Mesenchymal stem cell (in vitro differentiated cells and primary cell): ENCODE results near the gene ELMO1.

Experiments used
- DNase-seq: peaks from one replicate; pipeline ENCODE4 v3.0.0-alpha.2; 2013
- H2AFZ ChIP-seq: one replicate; pipeline ENCODE4 v1.6.1; 2013; ENCODE audit warnings: low read depth, mild to moderate bottlenecking, control low read depth, inconsistent platforms, low read length, moderate library complexity
- H2AK5ac ChIP-seq: 2 replicates; pipeline ENCODE4 v1.6.1; 2013; ENCODE audit warnings: low read length, moderate library complexity, mild to moderate bottlenecking, inconsistent platforms; ENCODE audit not compliant: severe bottlenecking
- H2BK120ac ChIP-seq: one replicate; pipeline ENCODE4 v1.6.1; 2013; ENCODE audit warnings: low read depth, mild to moderate bottlenecking, inconsistent platforms, low read length, moderate library complexity
- H2BK12ac ChIP-seq, 2 experiments: one replicate each; pipeline ENCODE4 v1.6.1; 2013; ENCODE audit warnings: inconsistent platforms in 2 of 2, low read length in 2 of 2, mild to moderate bottlenecking in 2 of 2, moderate library complexity in 2 of 2, control low read depth in 1 of 2
- H2BK15ac ChIP-seq: one replicate; pipeline ENCODE4 v1.6.1; 2013; ENCODE audit warnings: mild to moderate bottlenecking, low read depth, inconsistent platforms; ENCODE audit not compliant: poor library complexity, severe bottlenecking
- H2BK5ac ChIP-seq: 2 replicates; pipeline ENCODE4 v1.6.1; 2013; ENCODE audit warnings: low read depth, mild to moderate bottlenecking, low read length, control low read depth, inconsistent platforms; ENCODE audit not compliant: poor library complexity, severe bottlenecking
- H3K14ac ChIP-seq, 2 experiments: one replicate each; pipeline ENCODE4 v1.6.1; 2013; ENCODE audit warnings: inconsistent platforms in 2 of 2, low read length in 2 of 2, control low read depth in 1 of 2, mild to moderate bottlenecking in 1 of 2, moderate library complexity in 1 of 2
- H3K18ac ChIP-seq, 2 experiments: one replicate each; pipeline ENCODE4 v1.6.1; 2013; ENCODE audit warnings: inconsistent platforms in 2 of 2, low read length in 2 of 2, control low read depth in 1 of 2, low read depth in 1 of 2, mild to moderate bottlenecking in 1 of 2
- H3K23ac ChIP-seq, 2 experiments: one replicate each; pipeline ENCODE4 v1.6.1; 2013; ENCODE audit warnings: inconsistent platforms in 2 of 2, low read length in 2 of 2, mild to moderate bottlenecking in 2 of 2, moderate library complexity in 2 of 2, control low read depth in 1 of 2
- H3K27ac ChIP-seq: 2 replicates; pipeline ENCODE4 v1.5.1; 2013; ENCODE audit warnings: mild to moderate bottlenecking, moderate library complexity, low read length, control low read depth, inconsistent platforms; ENCODE audit not compliant: poor library complexity, severe bottlenecking
- H3K27me3 ChIP-seq, 2 experiments: 2 replicates each; pipeline versions ENCODE4 v1.6.1 to v1.7.0; 2013; ENCODE audit warnings: low read length in 2 of 2, mild to moderate bottlenecking in 2 of 2, moderate library complexity in 2 of 2, control low read depth in 1 of 2, inconsistent platforms in 1 of 2; ENCODE audit not compliant: control insufficient read depth in 1 of 2, insufficient read depth in 1 of 2
- H3K36me3 ChIP-seq, 2 experiments: 2 replicates each; pipeline versions ENCODE4 v1.6.1 to v1.7.0; 2013; ENCODE audit warnings: low read length in 2 of 2, control low read depth in 1 of 2, inconsistent platforms in 1 of 2, low read depth in 1 of 2, mild to moderate bottlenecking in 1 of 2; ENCODE audit not compliant: insufficient read depth in 2 of 2, control insufficient read depth in 1 of 2
- H3K4ac ChIP-seq, 2 experiments: one replicate each; pipeline ENCODE4 v1.6.1; 2013; ENCODE audit warnings: inconsistent platforms in 2 of 2, low read length in 2 of 2, mild to moderate bottlenecking in 2 of 2, moderate library complexity in 2 of 2, control low read depth in 1 of 2, low read depth in 1 of 2
- H3K4me1 ChIP-seq: 2 replicates; pipeline ENCODE4 v1.6.1; 2013; ENCODE audit warnings: low read depth, low read length, control low read depth; ENCODE audit not compliant: control insufficient read depth, insufficient read depth
- H3K4me2 ChIP-seq: 2 replicates; pipeline ENCODE4 v1.6.1; 2013; ENCODE audit warnings: low read length, mild to moderate bottlenecking, inconsistent platforms; ENCODE audit not compliant: poor library complexity, severe bottlenecking
- H3K4me3 ChIP-seq, 2 experiments: 2 replicates each; pipeline versions ENCODE4 v1.5.1 to v1.7.0; 2013; ENCODE audit warnings: low read length in 2 of 2, mild to moderate bottlenecking in 2 of 2, control low read depth in 1 of 2, low read depth in 1 of 2; ENCODE audit not compliant: insufficient read depth in 1 of 2
- H3K79me1 ChIP-seq: replicated peaks from 2 replicates; pipeline ENCODE4 v1.6.1; 2013; ENCODE audit warnings: mild to moderate bottlenecking, control low read depth, low read length, inconsistent platforms; ENCODE audit not compliant: poor library complexity, severe bottlenecking
- H3K9ac ChIP-seq: 2 replicates; pipeline ENCODE4 v1.7.0; 2013; ENCODE audit warnings: mild to moderate bottlenecking, low read length, moderate library complexity
- H3K9me3 ChIP-seq: 2 replicates; pipeline ENCODE4 v1.7.0; 2013; ENCODE audit warnings: mild to moderate bottlenecking, low read length; ENCODE audit not compliant: control insufficient read depth
- H4K8ac ChIP-seq: one replicate; pipeline ENCODE4 v1.6.1; 2013; ENCODE audit warnings: inconsistent platforms, mild to moderate bottlenecking, low read length, moderate library complexity
- H4K91ac ChIP-seq: one replicate; pipeline ENCODE4 v1.6.1; 2013; ENCODE audit warnings: mild to moderate bottlenecking, low read length, inconsistent platforms
- WGBS: methylation state at CpG from one replicate; pipeline ENCODE4 v1.1.7; 2013; ENCODE audit warnings: mixed read lengths; 5-methylcytosine and 5-hydroxymethylcytosine counted together

The ELMO1 gene

DNA sequence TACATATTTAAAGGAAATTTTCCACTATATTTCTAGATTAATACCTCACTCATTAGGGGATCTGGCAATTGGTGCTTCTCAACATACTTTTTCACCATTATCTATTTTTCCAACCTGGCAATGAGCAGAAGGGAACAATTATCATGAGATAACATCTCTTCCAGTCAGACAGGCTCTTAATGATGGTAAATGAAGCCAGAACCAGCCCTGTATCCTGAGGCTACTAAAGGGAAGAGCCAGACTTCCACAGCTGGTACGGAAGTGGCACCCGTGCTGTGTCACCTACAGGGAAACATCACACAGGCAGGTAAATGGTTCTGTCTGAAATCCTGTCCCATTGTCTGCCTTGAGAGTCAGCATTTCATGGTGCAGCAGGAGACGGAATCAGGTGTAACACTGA lies 75.9 kb downstream of the ELMO1 start:
- no peak overlapping the region for H2AK5ac ChIP-seq
- no peak overlapping the region for H3K4me3 ChIP-seq
- no peak overlapping the region for H3K18ac ChIP-seq
- WGBS, result 86% methylated on average over 3 of the region's 3 CpGs
- H3K27ac ChIP-seq, result no peak overlapping the region
- H2BK120ac ChIP-seq, result no peak overlapping the region
- H3K27me3 ChIP-seq, result no peaks in the 10 kb centered on the region
- H3K14ac ChIP-seq, result no peak overlapping the region
- no peak overlapping the region for H2BK15ac ChIP-seq
- no peak overlapping the region for H2AFZ ChIP-seq
- no peak overlapping the region for H3K9ac ChIP-seq
- no peak overlapping the region for H2BK5ac ChIP-seq
- H3K9me3 ChIP-seq, result peaks cover 6% of the 10 kb centered on the region
- H2BK12ac ChIP-seq, result no peak overlapping the region
- H4K91ac ChIP-seq, result no peak overlapping the region
- H3K23ac ChIP-seq, result no peak overlapping the region
- no peak overlapping the region for H3K4me2 ChIP-seq
- H3K4ac ChIP-seq, result no peak overlapping the region
- no peak overlapping the region for H4K8ac ChIP-seq
- H3K36me3 ChIP-seq, result no peaks in the 10 kb centered on the region
- DNase-seq, result no peak
- H3K4me1 ChIP-seq, result no peaks in the 10 kb centered on the region
- no peaks in the 10 kb centered on the region for H3K79me1 ChIP-seq

- Histone ChIP-seq H3K79me1 (no peaks in the 10 kb centered on the region), H2AK5ac (no peak overlapping the region), H3K27ac (no peak overlapping the region), H3K4me3 (no peak overlapping the region), H4K8ac (no peak overlapping the region), H3K14ac (no peak overlapping the region), H3K23ac (no peak overlapping the region), H3K27me3 (no peaks in the 10 kb centered on the region), H3K36me3 (no peaks in the 10 kb centered on the region), H2BK120ac (no peak overlapping the region), H3K4ac (no peak overlapping the region), H3K18ac (no peak overlapping the region), H3K9me3 (no peaks in the 10 kb centered on the region), H2BK15ac (no peak overlapping the region), H2AFZ (no peak overlapping the region), H3K9ac (no peak overlapping the region), H2BK12ac (no peak overlapping the region), H3K4me1 (no peaks in the 10 kb centered on the region), H4K91ac (no peak overlapping the region), H3K4me2 (no peak overlapping the region), H2BK5ac (no peak overlapping the region)
- no peak for DNase-seq
- 38% methylated on average over 2 of the region's 5 CpGs for WGBS
Observed at GRCh38 chr7:37371755-37372154, 76.9 kb downstream of the ELMO1 start.

DNA sequence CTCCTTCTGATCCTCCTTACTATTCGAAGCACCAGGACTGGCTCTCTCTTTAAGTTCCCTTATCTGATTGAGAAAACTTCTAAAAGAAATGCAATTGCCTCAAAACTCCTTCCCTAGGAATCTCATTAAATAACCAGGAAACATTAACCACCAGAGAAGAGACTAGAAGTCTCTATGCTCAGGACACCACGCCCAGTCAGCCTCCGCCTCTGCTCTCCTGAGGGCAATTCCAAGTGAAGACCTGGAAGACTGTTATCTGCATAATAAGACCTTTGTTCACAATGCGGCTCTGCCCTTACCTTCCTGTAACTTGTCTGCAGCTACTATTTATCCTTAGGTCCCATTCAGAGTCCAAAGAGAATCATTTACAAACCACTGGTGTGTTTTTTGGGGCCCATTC lies 78.8 kb downstream of the ELMO1 start:
- Histone ChIP-seq H2BK120ac (no peak overlapping the region), H2BK5ac (no peak overlapping the region), H4K8ac (no peak overlapping the region), H3K4me1 (no peaks in the 10 kb centered on the region), H2AFZ (no peak overlapping the region), H2BK15ac (no peak overlapping the region), H3K4ac (no peak overlapping the region), H3K14ac (no peak overlapping the region), H3K9ac (no peak overlapping the region), H4K91ac (no peak overlapping the region), H3K9me3 (no peaks in the 10 kb centered on the region), H3K27me3 (no peaks in the 10 kb centered on the region), H3K4me3 (no peak overlapping the region), H2AK5ac (no peak overlapping the region), H3K27ac (no peak overlapping the region), H3K18ac (no peak overlapping the region), H3K36me3 (no peaks in the 10 kb centered on the region), H2BK12ac (no peak overlapping the region), H3K79me1 (no peaks in the 10 kb centered on the region), H3K23ac (no peak overlapping the region), H3K4me2 (no peak overlapping the region)
- no peak for DNase-seq
- WGBS, result 61% methylated on average over 4 of the region's 4 CpGs

DNA sequence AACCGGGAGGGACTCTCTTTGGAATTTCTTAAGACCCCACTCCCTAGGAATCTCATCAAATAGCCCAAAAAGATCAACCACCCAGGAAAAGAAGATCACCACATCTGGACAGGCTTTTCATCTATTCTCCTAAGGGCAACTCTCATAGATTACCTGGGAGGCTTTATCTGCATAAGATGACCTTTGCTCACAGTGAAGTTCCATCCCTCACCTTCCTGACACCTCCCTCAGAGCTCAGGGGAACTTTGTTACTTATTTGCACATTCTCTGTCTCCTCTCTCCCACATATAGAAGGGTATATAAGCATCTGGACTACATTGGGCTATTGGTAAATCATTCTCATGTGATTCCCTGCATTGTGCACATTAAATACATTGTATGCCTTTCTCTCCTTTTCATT lies 80.1 kb downstream of the ELMO1 start:
- Histone ChIP-seq H3K36me3 (no peaks in the 10 kb centered on the region), H3K9ac (no peak overlapping the region), H3K27me3 (no peaks in the 10 kb centered on the region), H3K18ac (no peak overlapping the region), H3K4me2 (no peak overlapping the region), H2AK5ac (no peak overlapping the region), H3K27ac (no peak overlapping the region), H2AFZ (no peak overlapping the region), H4K91ac (no peak overlapping the region), H2BK12ac (no peak overlapping the region), H4K8ac (no peak overlapping the region), H3K4ac (no peak overlapping the region), H3K23ac (no peak overlapping the region), H3K79me1 (no peaks in the 10 kb centered on the region), H3K9me3 (no peaks in the 10 kb centered on the region), H3K4me1 (no peaks in the 10 kb centered on the region), H2BK5ac (no peak overlapping the region), H3K14ac (no peak overlapping the region), H2BK120ac (no peak overlapping the region), H3K4me3 (no peak overlapping the region), H2BK15ac (no peak overlapping the region)
- WGBS, result 82% methylated on average over 1 of the region's 1 CpG
- DNase-seq, result no peak
